SK-N-SH (cell line): Measurements from ENCODE around the gene GMPPB. TPM values are rescaled to one million over a fixed set of nuclear protein-coding genes. Genes with fewer than 3 reads are reported as not detected.

Source experiments
- CTCF ChIA-PET: fragments of 300-600, 350-600 bp; formaldehyde crosslinking; extraction: SDS; loops from one replicate; lab custom pipeline; 2021; lab: Yijun Ruan, JAX
- POLR2A ChIA-PET: fragments of 350-600 bp; sonication (Branson Sonifier 250); formaldehyde crosslinking; extraction: SDS; loops from one replicate; lab custom pipeline; 2020; ENCODE audit warnings: antibody characterized with exemption, inconsistent platforms; lab: Yijun Ruan, JAX
- DNase-seq: peaks from one replicate; pipeline ENCODE4 v3.0.0; 2012
- H2AFZ ChIP-seq: fragments of 200-600 bp; sonication (generic); 2 replicates; pipeline ENCODE4 v1.8.1; 2016; ENCODE audit warnings: antibody characterized with exemption, mild to moderate bottlenecking, low read depth
- H3F3A ChIP-seq: fragments of 200-600 bp; sonication (generic); replicated peaks from 2 replicates; pipeline ENCODE3; 2016; ENCODE audit warnings: antibody characterized with exemption, mild to moderate bottlenecking; ENCODE audit not compliant: insufficient read depth
- H3K27ac ChIP-seq, 2 experiments: fragments of 200-500 bp in 1 of 2; fragments of 200-600 bp in 1 of 2; sonication (Bioruptor generic) in 1 of 2; sonication (generic), shearing (Covaris generic) in 1 of 2; 2 replicates each; pipeline versions ENCODE4 v1.5.1 to v1.6.1; 2014 to 2016; ENCODE audit warnings: low read depth in 2 of 2, inconsistent platforms in 1 of 2, low read length in 1 of 2, mild to moderate bottlenecking in 1 of 2, mixed read lengths in 1 of 2
- H3K27me3 ChIP-seq: fragments of 200-600 bp; sonication (generic), shearing (Covaris generic); 2 replicates; pipeline ENCODE4 v1.6.1; 2016; ENCODE audit warnings: mixed run types; ENCODE audit not compliant: insufficient read depth
- H3K36me3 ChIP-seq, 2 experiments: fragments of 200-500 bp in 1 of 2; fragments of 200-600 bp in 1 of 2; sonication (Bioruptor generic) in 1 of 2; sonication (generic) in 1 of 2; replicated peaks in 1 of 2; 2 replicates each; pipeline versions ENCODE3 to v1.5.1; 2014 to 2016; ENCODE audit warnings: low read length in 1 of 2, mild to moderate bottlenecking in 1 of 2; ENCODE audit not compliant: insufficient read depth in 2 of 2, control insufficient read depth in 1 of 2
- H3K4me1 ChIP-seq, 2 experiments: fragments of 200-500 bp in 1 of 2; fragments of 200-600 bp in 1 of 2; sonication (Bioruptor generic) in 1 of 2; sonication (generic), shearing (Covaris generic) in 1 of 2; 2 replicates each; pipeline versions ENCODE4 v1.5.1 to v1.6.1; 2014 to 2016; ENCODE audit warnings: low read depth in 1 of 2, low read length in 1 of 2, mixed run types in 1 of 2; ENCODE audit not compliant: insufficient read depth in 2 of 2, control insufficient read depth in 1 of 2
- H3K4me2 ChIP-seq: fragments of 200-600 bp; sonication (generic), shearing (Covaris generic); 2 replicates; pipeline ENCODE4 v1.6.1; 2017; ENCODE audit warnings: mixed run types
- H3K4me3 ChIP-seq, 2 experiments: fragments of 200-500 bp in 1 of 2; fragments of 200-600 bp in 1 of 2; sonication (Bioruptor generic) in 1 of 2; sonication (generic), shearing (Covaris generic) in 1 of 2; 2 replicates each; pipeline versions ENCODE4 v1.5.1 to v1.8.1; 2014 to 2016; ENCODE audit warnings: low read depth in 2 of 2, inconsistent platforms in 1 of 2, low read length in 1 of 2, mild to moderate bottlenecking in 1 of 2, mixed read lengths in 1 of 2, moderate library complexity in 1 of 2
- H3K79me2 ChIP-seq: fragments of 200-600 bp; sonication (generic); 2 replicates; pipeline ENCODE4 v1.8.1; 2017; ENCODE audit warnings: mild to moderate bottlenecking; ENCODE audit not compliant: insufficient read depth
- H3K9ac ChIP-seq: fragments of 200-600 bp; sonication (generic); 2 replicates; pipeline ENCODE4 v1.6.1; 2017; ENCODE audit warnings: mixed run types
- H3K9me2 ChIP-seq: fragments of 200-600 bp; sonication (generic); 2 replicates; pipeline ENCODE4 v1.6.1; 2017; ENCODE audit warnings: mixed run types
- H3K9me3 ChIP-seq: fragments of 200-600 bp; sonication (generic); 2 replicates; pipeline ENCODE4 v1.6.1; 2017; ENCODE audit warnings: mixed run types, mild to moderate bottlenecking, moderate library complexity
- H4K20me1 ChIP-seq: fragments of 200-600 bp; sonication (generic); 2 replicates; pipeline ENCODE4 v1.6.1; 2017; ENCODE audit warnings: mild to moderate bottlenecking, mixed run types; ENCODE audit not compliant: insufficient read depth
- ELF1 ChIP-seq: IDR thresholded peaks from 2 replicates; pipeline ENCODE4 v1.4.0; 2012
- NRF1 ChIP-seq: IDR thresholded peaks from 2 replicates; pipeline ENCODE4 v1.6.1; 2012; ENCODE audit warnings: low read depth, mild to moderate bottlenecking, low read length
- RAD21 ChIP-seq: IDR thresholded peaks from 2 replicates; pipeline ENCODE4 v1.6.1; 2012; ENCODE audit warnings: mild to moderate bottlenecking, low read length
- REST ChIP-seq: IDR thresholded peaks from 2 replicates; pipeline ENCODE4 v1.6.1; 2012; ENCODE audit warnings: mild to moderate bottlenecking, low read depth, low read length, moderate library complexity
- SMC3 ChIP-seq: IDR thresholded peaks from 2 replicates; pipeline ENCODE4 v1.6.1; 2012; ENCODE audit warnings: low read depth, low read length, improper control_type of control experiment
- TCF12 ChIP-seq: IDR thresholded peaks from 2 replicates; pipeline ENCODE4 v1.4.0; 2012
- YY1 ChIP-seq: IDR thresholded peaks from 2 replicates; pipeline ENCODE4 v1.4.0; 2012; ENCODE audit warnings: low read depth, mild to moderate bottlenecking
- WGBS: methylation state at CpG from one replicate; pipeline ENCODE4 v1.1.6; 2017; ENCODE audit warnings: low lambda C conversion rate; 5-methylcytosine and 5-hydroxymethylcytosine counted together
- polyA plus RNA-seq, 3 experiments: library from polyadenylated mRNA; depleted of rRNA; stranded (reverse); fragments of >200 nt; gene quantifications; 2 replicates each; pipeline ENCODE4 v1.2.3, GENCODE V29; 2012
- TF ChIP-seq, protein P1 (sequence below): fragments of 200-600 bp; sonication (generic); IDR thresholded peaks from 2 replicates; pipeline ENCODE4 v1.6.1; 2017; ENCODE audit warnings: antibody characterized with exemption, mild to moderate bottlenecking, moderate library complexity
- TF ChIP-seq, protein P2 (sequence below): fragments of 150-350 bp; IDR thresholded peaks from 2 replicates; pipeline ENCODE4 v1.6.1; 2017; ENCODE audit warnings: antibody characterized with exemption, low read length, low read depth, borderline replicate concordance

Gene GMPPB
- polyA plus RNA-seq, 1 of the 3 experiments (the other 2 are of a cell fraction), result 25.1 TPM

- H2AFZ ChIP-seq, result no peak overlapping the region
- no peak overlapping the region for H3K4me3 ChIP-seq
- H3F3A ChIP-seq, result no peaks in the 10 kb centered on the region
- no peak for TF ChIP-seq ELF1
- TF ChIP-seq, all 33 proteins: peak for 0
- DNase-seq, result no peak
- Histone ChIP-seq H3K27me3 (no peaks in the 10 kb centered on the region), H3K9me2 (no peaks in the 10 kb centered on the region), H3K4me1 (no peaks in the 10 kb centered on the region), H4K20me1 (no peaks in the 10 kb centered on the region), H3K9ac (no peak overlapping the region), H3K36me3 (peaks cover 0 to 29% of the 10 kb centered on the region in 2 experiments), H3K9me3 (no peaks in the 10 kb centered on the region), H3K79me2 (no peaks in the 10 kb centered on the region), H3K27ac (no peak overlapping the region), H3K4me2 (no peak overlapping the region)
- 97% methylated on average over 7 of the region's 7 CpGs for whole genome bisulfite sequencing
- POLR2A ChIA-PET, result no interaction called here
- CTCF ChIA-PET, result interaction anchor here (0.6 to 8.1 kb wide), 8 partner anchors 8 to 196 kb away, joined by 3 to 76 read pairs (median 4); partner anchors contain the start of genes AMIGO3, MST1 and RNF123
These were observed 19.8 kb downstream of the GMPPB start for GRCh38 chr3:49703956-49704355.

- ChIA-PET POLR2A (interaction anchor here (0.6 kb wide), 1 partner anchor 16 kb away, joined by 3 read pairs; the partner anchor contains the start of gene AMIGO3), CTCF (interaction anchor here (0.6 to 8.1 kb wide), 9 partner anchors 9 to 202 kb away, joined by 3 to 76 read pairs (median 4); partner anchors contain the start of genes AMIGO3, MST1 and RNF123)
- no peak for TF ChIP-seq TCF12
- TF ChIP-seq, protein P1, sequence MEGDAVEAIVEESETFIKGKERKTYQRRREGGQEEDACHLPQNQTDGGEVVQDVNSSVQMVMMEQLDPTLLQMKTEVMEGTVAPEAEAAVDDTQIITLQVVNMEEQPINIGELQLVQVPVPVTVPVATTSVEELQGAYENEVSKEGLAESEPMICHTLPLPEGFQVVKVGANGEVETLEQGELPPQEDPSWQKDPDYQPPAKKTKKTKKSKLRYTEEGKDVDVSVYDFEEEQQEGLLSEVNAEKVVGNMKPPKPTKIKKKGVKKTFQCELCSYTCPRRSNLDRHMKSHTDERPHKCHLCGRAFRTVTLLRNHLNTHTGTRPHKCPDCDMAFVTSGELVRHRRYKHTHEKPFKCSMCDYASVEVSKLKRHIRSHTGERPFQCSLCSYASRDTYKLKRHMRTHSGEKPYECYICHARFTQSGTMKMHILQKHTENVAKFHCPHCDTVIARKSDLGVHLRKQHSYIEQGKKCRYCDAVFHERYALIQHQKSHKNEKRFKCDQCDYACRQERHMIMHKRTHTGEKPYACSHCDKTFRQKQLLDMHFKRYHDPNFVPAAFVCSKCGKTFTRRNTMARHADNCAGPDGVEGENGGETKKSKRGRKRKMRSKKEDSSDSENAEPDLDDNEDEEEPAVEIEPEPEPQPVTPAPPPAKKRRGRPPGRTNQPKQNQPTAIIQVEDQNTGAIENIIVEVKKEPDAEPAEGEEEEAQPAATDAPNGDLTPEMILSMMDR, result peak; percentile 70
- TF ChIP-seq NRF1, result no peak
- peak; percentile 67 for TF ChIP-seq SMC3
- TF ChIP-seq, protein P2, sequence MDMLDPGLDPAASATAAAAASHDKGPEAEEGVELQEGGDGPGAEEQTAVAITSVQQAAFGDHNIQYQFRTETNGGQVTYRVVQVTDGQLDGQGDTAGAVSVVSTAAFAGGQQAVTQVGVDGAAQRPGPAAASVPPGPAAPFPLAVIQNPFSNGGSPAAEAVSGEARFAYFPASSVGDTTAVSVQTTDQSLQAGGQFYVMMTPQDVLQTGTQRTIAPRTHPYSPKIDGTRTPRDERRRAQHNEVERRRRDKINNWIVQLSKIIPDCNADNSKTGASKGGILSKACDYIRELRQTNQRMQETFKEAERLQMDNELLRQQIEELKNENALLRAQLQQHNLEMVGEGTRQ, result no peak
- no peak for TF ChIP-seq REST
- TF ChIP-seq YY1, result no peak
- peak; percentile 77 for TF ChIP-seq RAD21
- H3K4me1 ChIP-seq, result no peaks in the 10 kb centered on the region
- no peaks in the 10 kb centered on the region for H3K79me2 ChIP-seq
- WGBS, result 45% methylated on average over 8 of the region's 14 CpGs
- no peaks in the 10 kb centered on the region for H3K9me2 ChIP-seq
- no peaks in the 10 kb centered on the region for H4K20me1 ChIP-seq
- H3K4me3 ChIP-seq, result no peak overlapping the region
- no peaks in the 10 kb centered on the region for H3F3A ChIP-seq
- peak; percentile 92 for DNase-seq
- H3K36me3 ChIP-seq, result peaks cover 0 to 34% of the 10 kb centered on the region in 2 experiments
- no peak overlapping the region for H3K27ac ChIP-seq
- H3K9ac ChIP-seq, result no peak overlapping the region
- no peak overlapping the region for H3K4me2 ChIP-seq
- H3K9me3 ChIP-seq, result no peaks in the 10 kb centered on the region
- H2AFZ ChIP-seq, result no peak overlapping the region
- no peaks in the 10 kb centered on the region for H3K27me3 ChIP-seq
These were observed 20.3 kb downstream of the GMPPB start for GRCh38 chr3:49703443-49703927.
